ENCODE measurements around the gene TLE3. TPM values are rescaled to one million over a fixed set of nuclear protein-coding genes. Genes with fewer than 3 reads are reported as not detected.

The TLE3 gene
- polyA plus RNA-seq, 1 donor, result 35.5 TPM

- no peak for DNase-seq
These were observed 91.2 kb downstream of the TLE3 start for GRCh38 chr15:70006259-70007147.

- DNase-seq, result no peak
These were observed 92.9 kb downstream of the TLE3 start for GRCh38 chr15:70004826-70005225.

DNA sequence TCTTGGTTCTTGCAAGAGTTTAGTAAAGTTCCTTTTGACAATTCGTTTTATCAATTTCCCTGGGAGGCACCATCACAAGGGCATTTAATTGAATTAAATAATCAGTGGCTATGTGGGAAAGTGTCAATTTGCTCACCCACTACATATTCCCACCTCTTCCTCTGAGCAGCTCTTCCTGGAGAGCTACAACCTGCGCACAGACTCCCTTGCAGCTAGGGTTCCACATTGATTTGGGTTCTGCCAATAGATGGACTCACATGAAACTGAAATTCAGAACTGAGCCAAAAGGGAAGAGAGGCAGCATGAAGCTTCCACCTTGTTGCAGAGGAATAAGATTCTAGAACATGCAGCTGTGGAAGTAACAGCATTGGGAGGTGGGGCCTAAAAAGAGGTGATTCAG is 94.8 kb downstream of the TLE3 start:
- no peak for DNase-seq

DNA sequence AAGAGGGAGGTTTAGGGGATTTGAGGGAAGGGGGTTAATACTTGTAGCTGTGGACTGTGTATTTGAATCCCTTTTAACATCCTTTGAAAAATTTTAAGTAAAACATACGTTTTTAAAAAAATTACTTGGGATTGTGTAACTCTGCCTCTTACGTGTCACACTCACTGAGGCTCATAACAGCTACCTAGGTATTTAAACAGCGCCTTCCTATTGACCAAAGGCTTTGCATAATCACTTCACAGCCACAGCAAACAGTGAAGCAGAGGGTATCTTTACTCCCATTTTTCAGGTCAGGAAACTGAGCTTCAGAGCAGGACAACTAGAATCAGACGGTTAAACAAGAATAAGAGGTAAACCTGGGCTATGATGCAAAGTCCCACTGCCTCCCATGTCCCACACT is 95.9 kb downstream of the TLE3 start:
- no peak for DNase-seq

DNA sequence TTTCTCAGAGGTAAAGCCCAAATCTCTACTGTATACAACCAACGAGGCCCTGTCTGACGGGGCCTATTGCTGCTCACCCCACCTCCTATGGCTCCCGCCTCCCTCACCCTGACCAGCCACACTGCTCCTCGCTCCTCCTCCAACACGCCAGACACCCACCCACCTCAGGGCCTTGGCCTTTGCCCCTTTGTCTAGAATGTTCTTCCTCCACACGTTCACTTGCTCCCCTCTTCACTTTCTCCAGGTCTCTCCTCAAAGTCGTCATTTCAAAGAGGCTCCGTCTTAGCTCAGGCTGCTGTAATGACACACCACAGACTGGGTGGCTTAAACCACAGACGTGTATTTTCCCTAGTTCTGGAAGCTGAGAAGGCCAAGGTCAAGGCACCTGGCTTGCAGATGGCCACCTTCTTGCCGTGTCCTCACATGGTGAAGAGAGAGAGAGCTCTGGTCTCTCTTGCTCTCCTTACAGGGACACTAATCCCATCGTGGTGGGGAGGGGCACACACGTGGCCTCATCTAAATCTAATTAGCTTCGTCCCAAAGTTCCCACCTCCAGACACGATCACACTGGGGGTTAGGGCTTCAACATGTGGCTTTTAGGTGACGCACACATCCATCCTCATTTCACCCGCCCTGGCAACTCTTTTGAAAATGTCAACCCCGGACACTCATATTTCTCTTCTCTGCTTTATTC is 98.2 kb downstream of the TLE3 start:
- DNase-seq, result no peak

GRCh38 chr15:69998541-69999391 is 99.0 kb downstream of the TLE3 start:
- no peak for DNase-seq

GRCh38 chr15:69997813-69998212 is 99.9 kb downstream of the TLE3 start:
- DNase-seq, result no peak

Measured in left kidney (tissue), 2 donors.